IPS-NIHi11 (cell line): ENCODE results near the gene SCAMP3.
"Not testable (repeated sequence)": the region's sequence is repeated elsewhere in the genome, so short reads cannot be mapped to it uniquely, and the experiment has no call there.

Source experiments
- DNase-seq: peaks from one replicate; pipeline ENCODE4 v3.0.0; 2012; ENCODE audit warnings: mixed read lengths, low spot score

The SCAMP3 gene

GRCh38 chr1:155254714-155255242 lies 7.4 kb downstream of the SCAMP3 start:
- no peak for DNase-seq

GRCh38 chr1:155254228-155254713 lies 7.9 kb downstream of the SCAMP3 start:
- DNase-seq: no peak

- DNase-seq: no peak
Measured at GRCh38 chr1:155253797-155254196, 8.4 kb downstream of the SCAMP3 start.

DNA sequence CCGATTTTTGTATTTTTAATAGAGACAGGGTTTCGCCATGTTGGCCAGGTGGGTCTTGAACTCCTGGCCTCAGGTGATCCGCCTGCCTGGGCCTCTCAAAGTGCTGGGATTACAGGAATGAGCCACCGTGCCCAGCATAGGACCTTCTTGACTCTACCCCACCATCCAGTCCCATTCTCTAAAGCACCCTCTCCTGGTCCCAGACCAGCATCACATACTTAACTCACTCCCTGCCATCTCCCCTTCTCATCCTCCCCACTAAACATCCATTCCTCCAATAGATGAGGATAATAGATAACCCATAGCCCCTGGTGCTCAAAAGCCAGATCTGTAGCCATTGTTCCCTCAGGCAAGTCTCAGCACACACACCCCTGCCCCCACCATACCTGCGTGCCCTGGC lies 9.0 kb downstream of the SCAMP3 start:
- no peak for DNase-seq

GRCh38 chr1:155251566-155251965 lies 10.6 kb downstream of the SCAMP3 start:
- DNase-seq: no peak

GRCh38 chr1:155250633-155251449 lies 11.3 kb downstream of the SCAMP3 start:
- peak; percentile 97 for DNase-seq

- no peak for DNase-seq
Measured at GRCh38 chr1:155250246-155250632, 11.9 kb downstream of the SCAMP3 start.

DNA sequence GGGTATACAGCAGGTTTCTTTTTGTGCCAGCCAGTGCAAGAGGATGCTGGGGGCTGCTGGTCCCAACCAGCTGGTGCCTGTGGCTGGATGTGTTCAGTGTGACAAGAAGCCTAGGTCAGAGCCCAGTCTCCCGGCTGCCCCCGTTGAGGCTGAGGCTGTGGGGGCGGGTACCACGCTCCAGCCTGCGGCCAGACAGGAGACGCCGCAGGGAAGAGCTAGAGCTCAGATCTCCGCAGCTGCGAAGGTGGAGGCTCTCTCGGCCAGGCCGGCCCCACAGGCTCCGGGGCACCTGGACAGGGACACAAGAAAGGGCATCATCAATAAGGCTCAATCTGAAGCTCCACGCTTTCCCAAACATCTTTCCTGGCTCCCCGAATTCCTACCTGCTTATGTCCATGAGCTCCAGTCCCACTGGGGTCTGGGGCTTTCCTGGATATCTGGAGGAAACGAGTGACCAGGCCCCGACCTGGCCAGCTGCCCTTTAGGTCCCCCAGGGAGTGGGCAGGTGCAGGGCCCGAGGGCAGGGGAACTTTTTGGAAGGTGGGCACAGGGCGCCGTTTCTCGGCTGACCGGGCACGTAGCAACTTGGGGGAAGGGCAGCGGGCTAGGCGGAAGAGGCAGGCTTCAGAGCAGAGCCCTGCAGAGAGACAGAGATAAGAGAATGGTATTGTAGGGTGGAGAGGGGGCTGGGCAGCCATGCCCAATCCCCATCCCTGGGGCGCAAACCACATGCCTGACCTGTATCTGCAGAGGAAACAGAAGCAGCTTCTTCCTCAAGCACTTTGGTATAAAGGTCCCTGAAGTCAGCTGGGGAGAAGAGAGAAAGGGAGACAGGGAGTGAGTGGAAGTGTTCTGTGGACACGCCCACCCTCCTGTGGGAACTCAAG lies 14.2 kb downstream of the SCAMP3 start:
- DNase-seq: no peak

DNA sequence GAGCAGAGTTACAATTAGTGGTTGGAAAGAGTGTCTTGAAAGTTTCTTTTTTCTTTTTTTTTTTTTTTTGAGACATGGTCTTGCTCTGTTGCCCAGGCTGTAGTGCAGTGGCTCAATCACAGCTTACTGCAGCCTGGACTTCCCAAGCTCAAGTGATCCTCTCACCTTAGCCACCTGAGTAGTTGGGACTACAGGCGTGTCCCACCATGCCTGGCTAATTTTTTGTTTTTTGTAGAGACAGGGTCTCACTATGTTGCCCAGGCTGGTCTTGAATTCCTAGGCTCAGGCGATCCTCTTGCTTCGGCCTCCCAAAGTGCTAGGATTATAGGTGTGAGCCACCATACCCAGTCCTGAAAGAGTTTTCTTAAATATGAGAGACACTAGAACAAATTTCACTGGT lies 15.4 kb downstream of the SCAMP3 start:
- DNase-seq: not testable (repeated sequence)

DNA sequence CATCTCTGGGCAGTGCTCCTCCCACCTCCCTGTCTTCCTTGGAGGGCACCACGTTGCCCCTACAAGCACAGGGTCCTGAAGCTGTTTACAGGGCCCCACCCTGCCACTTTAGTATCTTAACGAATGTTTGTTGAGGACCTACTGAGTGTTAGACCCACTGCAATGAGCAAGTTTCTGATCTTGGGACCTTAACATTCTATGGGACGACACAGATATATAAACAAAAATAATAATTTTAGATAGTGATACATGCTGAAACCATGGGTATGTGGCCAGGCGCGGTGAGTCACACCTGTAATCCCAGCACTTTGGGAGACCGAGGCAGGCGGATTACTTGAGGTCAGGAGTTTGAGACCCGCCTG lies 17.0 kb downstream of the SCAMP3 start:
- DNase-seq: no peak

DNA sequence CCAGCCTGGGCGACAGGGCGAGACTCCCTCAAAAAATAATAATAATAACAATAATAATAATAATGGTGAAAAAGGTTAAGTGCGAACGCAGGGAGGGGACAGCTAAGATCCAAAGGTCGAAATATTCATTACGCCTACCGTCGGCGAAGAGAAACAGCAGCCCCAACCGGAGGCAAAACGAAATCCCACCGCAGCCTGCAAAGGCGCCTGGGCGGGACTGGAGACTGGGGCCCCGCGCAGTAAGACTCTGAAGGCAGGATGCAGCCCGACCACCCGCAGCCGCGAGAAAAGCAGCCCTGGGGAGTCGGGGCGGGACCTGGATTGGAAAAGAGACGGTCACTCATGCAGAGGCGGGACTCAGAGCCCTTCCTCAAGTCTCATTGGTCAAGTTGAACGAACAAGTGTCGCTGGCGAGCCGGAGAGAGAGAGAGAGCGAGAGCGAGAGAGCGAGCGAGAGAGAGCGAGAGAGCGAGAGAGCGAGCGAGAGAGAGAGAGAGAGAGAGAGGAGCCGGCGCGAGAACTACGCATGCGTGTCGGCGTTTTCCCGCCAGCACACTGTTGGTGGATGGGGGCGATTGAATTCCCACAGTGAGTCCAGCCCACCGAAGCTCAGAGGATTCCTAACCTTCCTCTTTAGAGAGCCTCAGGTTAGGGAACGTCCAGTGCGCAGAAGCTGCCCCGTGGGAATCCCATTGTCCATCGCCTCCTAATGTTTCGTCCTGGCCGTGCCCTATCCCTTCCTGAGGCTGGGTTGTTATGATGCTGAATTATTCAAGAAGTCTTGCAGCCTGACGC lies 17.6 kb downstream of the SCAMP3 start:
- peak; percentile 93 for DNase-seq

DNA sequence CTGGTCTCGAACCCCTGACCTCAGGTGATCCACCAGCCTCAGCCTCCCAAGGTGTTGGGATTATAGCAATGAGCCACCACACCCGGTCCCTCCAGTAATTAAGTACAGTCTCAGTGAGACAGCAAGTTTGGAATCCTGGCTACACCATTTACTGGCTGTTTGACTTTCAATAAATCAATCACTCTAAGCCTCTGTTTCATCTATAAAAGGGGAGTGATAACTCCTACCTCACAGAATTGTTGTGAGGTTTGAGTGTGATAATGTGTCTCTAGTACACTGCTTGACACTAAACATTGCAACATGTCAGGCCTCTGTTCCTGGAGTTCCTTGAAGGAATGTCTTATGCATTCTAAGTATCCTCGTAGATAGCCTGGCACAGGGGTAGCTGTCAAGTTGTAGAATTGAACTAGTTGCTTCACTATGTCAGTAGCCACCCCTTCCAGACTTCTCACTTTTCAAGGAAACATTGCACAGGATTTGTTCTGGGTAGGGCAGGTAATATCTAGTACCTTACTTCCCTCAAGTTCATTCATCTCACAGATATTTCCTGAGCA lies 19.3 kb downstream of the SCAMP3 start:
- DNase-seq: no peak

DNA sequence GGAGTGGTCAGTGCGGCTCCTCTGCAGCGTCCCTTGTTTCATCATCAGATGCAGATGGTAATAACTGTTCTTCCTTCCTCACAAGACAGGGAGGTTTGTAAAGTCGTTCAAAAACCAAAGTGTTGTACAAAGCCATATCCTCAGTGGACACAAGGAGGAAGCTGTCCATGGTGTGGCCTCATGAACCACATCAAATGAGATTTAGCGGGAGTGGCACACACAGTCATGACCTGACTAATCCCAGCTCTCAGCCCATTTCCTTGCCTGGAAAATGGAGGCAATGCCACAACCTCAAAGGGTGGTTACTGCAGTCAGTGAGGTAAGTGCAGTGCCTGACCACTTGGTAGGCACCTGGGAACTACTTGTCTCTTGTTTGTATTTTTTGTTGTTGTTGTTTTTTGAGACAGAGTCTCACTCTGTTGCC lies 20.3 kb downstream of the SCAMP3 start:
- DNase-seq: no peak

DNA sequence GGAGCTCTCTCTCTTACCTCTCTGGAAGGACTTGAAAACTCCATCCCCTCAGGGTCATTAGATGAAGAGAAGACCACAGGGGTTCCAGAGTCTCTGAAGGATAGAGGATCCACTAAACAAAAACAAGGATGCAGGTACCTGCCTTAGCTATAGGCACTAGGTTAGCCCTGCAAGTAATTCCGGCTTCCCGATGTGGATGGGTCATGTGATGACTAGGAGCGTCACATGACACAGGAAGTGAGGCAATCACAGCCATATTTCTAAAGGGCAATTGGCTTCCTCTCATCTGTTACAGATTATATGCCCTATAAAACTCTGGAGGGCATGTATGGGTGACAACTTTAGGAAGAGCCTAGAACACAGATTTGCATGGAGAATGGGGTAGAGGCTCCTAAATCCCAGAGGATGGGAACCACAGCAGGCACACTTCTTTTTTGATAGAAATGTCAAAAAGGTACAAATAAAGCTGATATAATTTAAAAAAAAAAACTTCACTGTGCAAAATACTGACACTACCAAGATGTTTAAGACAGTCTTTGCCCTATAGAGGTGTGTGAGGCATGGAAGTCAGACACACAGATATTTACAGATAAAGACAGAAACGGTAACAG lies 21.0 kb downstream of the SCAMP3 start:
- DNase-seq: peak; percentile 83

- no peak for DNase-seq
Measured at GRCh38 chr1:155236451-155236850, 25.7 kb downstream of the SCAMP3 start.

DNA sequence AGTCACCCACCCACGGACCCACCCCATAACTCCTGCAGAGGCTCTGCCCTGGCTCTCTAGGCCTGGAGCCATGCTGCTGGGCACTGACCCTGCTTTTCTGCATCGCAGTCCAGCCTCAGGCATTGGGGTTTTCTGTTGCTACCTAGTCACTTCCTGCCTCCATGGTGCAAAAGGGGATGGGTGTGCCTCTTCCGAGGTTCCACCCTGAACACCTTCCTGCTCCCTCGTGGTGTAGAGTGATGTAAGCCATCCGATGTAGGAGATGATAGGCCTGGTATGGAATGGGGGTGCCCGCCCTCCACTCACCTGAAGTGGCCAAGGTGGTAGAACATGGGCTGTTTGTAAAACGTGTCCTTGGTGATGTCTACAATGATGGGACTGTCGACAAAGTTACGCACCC lies 26.8 kb downstream of the SCAMP3 start:
- not testable (repeated sequence) for DNase-seq

DNA sequence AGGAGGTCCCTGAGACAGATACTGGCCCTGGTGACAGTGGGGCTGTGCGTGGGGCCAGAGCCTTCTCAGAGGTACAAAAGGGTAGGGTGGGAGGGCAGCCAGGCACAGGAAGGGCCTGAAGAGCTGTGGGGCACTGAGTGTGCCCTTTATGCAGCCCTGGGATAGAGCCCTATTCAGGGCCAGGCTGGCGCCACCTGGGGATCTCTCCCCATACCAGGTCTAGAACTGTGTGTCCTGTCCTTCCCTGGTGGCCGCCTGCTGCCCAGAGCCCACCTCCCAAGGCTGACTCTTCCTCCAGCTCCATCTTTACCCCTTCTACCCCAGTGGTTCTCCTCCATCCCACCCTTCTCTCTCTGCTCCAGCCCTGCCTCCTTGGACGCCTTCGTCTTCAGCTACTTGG lies 28.7 kb downstream of the SCAMP3 start:
- not testable (repeated sequence) for DNase-seq

DNA sequence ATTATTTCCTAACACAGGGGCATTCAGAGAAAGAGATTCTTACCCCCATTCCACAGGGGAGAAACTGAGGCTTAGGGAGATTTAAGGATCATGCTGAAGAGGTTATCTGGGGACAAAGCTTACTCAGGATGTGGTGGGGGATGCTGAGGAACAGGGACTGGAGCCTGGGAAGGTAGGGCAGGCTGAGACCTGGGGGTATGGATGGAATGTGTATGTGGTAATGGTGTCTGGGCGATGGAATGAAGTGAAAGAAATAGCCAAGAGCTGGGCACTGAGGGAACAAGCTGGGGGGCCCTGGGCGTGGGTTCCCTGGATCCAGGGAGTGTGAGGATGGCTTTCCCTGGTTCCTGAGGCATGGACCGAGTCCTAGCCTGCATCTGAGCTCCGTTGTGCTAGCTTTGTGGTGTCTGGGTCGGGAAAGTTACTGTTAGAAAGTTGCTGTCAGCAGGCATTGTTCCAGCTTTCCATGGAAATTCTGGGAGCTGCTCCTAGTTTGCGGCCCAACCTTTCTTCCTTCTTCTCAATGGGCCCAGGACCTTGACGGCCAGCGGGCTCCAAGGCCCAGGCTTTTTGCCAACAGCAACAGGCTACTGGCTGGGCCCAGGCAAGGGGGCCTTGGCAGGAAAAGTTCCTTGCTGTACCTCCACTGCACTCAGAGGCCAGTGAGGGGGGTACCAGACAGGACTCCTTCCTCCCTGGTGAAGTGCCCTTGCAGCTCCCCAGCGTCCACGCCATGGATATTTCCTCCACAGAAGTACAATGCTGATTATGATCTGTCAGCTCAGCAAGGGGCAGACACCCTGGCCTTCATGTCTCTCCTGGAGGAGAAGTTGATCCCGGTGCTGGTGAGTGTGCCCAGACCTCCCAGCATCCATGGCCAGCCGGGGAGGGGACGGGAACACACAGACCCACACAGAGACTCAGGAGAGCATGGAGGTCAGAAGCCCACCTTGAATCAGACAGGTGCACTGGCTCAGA lies 29.9 kb downstream of the SCAMP3 start:
- DNase-seq: not testable (repeated sequence)

DNA sequence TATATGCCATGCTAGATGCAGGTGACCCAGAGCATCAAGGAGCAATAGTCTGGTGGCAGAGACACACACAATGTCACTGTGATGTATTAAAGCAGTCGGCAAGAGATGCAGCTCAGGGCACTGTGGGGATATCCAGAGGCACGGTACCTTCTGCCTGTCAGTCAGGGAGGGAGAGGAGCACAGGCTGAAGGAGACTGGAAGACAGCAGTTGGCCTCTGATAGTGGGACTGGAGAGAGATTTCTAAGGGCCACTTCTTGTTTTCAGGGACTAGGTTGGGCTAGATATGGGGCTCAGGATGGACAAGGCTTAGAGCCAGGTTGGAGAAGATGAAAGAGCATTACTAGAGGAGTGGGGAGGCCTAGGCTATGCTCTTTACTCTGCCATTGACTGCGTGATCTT lies 30.9 kb downstream of the SCAMP3 start:
- DNase-seq: not testable (repeated sequence)

- no peak for DNase-seq
Measured at GRCh38 chr1:155228096-155228427, 34.1 kb downstream of the SCAMP3 start.
